ENCODE results near the gene GPR107. TPM values are rescaled to one million over a fixed set of nuclear protein-coding genes. Genes with fewer than 3 reads are reported as not detected.

The GPR107 gene
- total RNA-seq, 2 donors from 2014 or later: 42.2 to 51.2 TPM

- Histone ChIP-seq H3K9ac (ENCODE audit: low read depth in 2 of 2, low read length in 2 of 2) (peak overlapping the region in 1 of 2 donors; percentile 51), H3K9me3 (no peaks in the 10 kb centered on the region), H3K4me3 (peak overlapping the region; percentile 47), H3K36me3 (no peaks in the 10 kb centered on the region), H3K27ac (peak overlapping the region; percentile 12), H3K4me1 (no peaks in the 10 kb centered on the region), H3K27me3 (peaks cover 9% of the 10 kb centered on the region)
- intact Hi-C loops (cut with DNase I): no loop called here
- no peak for DNase-seq
- no peak for TF ChIP-seq CTCF (IDR thresholded peaks at IDR 0.05)
Observed at GRCh38 chr9:130172858-130173665, 119.4 kb downstream of the GPR107 start.

DNA sequence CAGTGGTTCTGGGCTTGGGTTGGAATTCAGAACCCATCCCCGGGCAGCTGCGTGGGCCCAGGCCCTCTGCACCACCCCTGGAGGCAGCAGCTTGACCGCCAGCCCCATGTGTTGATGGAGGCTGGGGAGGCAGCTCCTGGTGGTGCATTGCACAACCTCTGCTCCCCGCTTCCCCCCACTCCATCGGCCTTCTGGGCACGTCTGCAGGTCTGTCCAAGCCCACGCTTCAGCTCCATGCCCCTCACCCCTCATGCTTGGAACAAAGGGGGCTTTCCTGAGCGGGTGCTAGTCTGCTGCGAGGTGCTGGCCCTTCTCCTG, 119.9 kb downstream of the GPR107 start:
- no peak for TF ChIP-seq CTCF (IDR thresholded peaks at IDR 0.05)
- Histone ChIP-seq H3K9ac (ENCODE audit: low read depth in 2 of 2, low read length in 2 of 2) (peak overlapping the region in 1 of 2 donors; percentile 51), H3K36me3 (no peaks in the 10 kb centered on the region), H3K27me3 (peaks cover 9% of the 10 kb centered on the region), H3K4me3 (peak overlapping the region; percentile 47), H3K4me1 (no peaks in the 10 kb centered on the region), H3K27ac (peak overlapping the region; percentile 12), H3K9me3 (no peaks in the 10 kb centered on the region)
- intact Hi-C loops (cut with DNase I): no loop called here
- DNase-seq: no peak

DNA sequence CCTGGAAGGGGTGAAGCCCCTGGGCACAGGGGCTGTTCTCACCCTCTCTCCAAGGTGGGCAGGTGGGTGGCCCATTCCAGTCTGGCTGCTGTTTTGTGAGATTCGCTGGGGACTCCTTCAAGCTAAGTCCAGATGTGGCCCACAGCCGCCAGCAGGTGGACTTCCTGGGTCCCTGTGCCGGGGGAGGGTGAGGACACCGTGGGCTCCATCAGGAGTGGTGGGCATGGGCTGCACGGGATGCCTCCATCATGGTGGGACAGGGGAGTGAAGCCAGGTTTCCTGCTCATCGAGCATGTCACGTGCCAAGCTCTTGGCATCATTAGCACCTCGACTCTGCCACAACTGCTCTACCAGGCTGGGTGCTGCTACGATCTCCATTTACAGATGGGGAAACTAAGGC, 120.3 kb downstream of the GPR107 start:
- H3K9ac ChIP-seq (ENCODE audit: low read depth in 2 of 2, low read length in 2 of 2): no peak overlapping the region
- no peak for DNase-seq
- no peaks in the 10 kb centered on the region for H3K4me1 ChIP-seq
- no peak overlapping the region for H3K4me3 ChIP-seq
- no peaks in the 10 kb centered on the region for H3K36me3 ChIP-seq
- no peak overlapping the region for H3K27ac ChIP-seq
- TF ChIP-seq CTCF (IDR thresholded peaks at IDR 0.05): no peak
- H3K27me3 ChIP-seq: peaks cover 9% of the 10 kb centered on the region
- intact Hi-C loops (cut with DNase I): no loop called here
- H3K9me3 ChIP-seq: no peaks in the 10 kb centered on the region

DNA sequence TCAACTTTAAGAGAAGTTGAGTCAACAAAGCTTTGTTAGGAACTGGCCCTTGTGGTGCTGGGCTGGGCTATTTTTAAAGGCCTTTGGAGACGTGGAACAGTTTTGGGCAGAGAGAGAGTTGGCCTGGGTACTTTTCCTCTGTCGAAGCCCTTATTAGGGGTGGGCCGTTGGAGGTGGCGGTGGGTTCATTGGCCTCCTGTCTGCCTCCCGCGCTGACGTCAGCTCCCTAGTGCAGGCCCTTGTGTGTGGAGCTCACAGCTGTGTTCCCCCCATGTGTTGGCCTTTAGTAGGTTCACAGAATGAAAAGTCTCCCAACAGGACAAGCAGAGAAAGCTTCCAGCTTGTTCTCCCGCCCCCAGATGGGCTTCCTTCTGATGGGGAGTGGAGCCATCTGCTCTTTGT, 121.2 kb downstream of the GPR107 start:
- no peaks in the 10 kb centered on the region for H3K4me1 ChIP-seq
- no peak for TF ChIP-seq CTCF (IDR thresholded peaks at IDR 0.05)
- H3K36me3 ChIP-seq: no peaks in the 10 kb centered on the region
- peaks cover 9% of the 10 kb centered on the region for H3K27me3 ChIP-seq
- no peak overlapping the region for H3K4me3 ChIP-seq
- H3K27ac ChIP-seq: no peak overlapping the region
- no peak for DNase-seq
- no peak overlapping the region for H3K9ac ChIP-seq (ENCODE audit: low read depth in 2 of 2, low read length in 2 of 2)
- intact Hi-C loops (cut with DNase I): no loop called here
- H3K9me3 ChIP-seq: no peaks in the 10 kb centered on the region

- H3K9ac ChIP-seq (ENCODE audit: low read depth in 2 of 2, low read length in 2 of 2): no peak overlapping the region
- no peak for TF ChIP-seq CTCF (IDR thresholded peaks at IDR 0.05)
- no peaks in the 10 kb centered on the region for H3K4me1 ChIP-seq
- H3K4me3 ChIP-seq: no peak overlapping the region
- DNase-seq: no peak
- no peak overlapping the region for H3K27ac ChIP-seq
- H3K36me3 ChIP-seq: no peaks in the 10 kb centered on the region
- peaks cover 9% of the 10 kb centered on the region for H3K27me3 ChIP-seq
- intact Hi-C loops (cut with DNase I): no loop called here
- no peaks in the 10 kb centered on the region for H3K9me3 ChIP-seq
Observed at GRCh38 chr9:130175355-130175754, 121.6 kb downstream of the GPR107 start.
